ENCODE results near the gene CPAMD8. TPM values are rescaled to one million over a fixed set of nuclear protein-coding genes. Genes with fewer than 3 reads are reported as not detected.

The CPAMD8 gene
- total and polyA plus RNA-seq, 2 of the 8 experiments (the other 6 are each of a cell fraction or from before 2014, with no cell fraction given) = 6.1 to 9.2 TPM

DNA sequence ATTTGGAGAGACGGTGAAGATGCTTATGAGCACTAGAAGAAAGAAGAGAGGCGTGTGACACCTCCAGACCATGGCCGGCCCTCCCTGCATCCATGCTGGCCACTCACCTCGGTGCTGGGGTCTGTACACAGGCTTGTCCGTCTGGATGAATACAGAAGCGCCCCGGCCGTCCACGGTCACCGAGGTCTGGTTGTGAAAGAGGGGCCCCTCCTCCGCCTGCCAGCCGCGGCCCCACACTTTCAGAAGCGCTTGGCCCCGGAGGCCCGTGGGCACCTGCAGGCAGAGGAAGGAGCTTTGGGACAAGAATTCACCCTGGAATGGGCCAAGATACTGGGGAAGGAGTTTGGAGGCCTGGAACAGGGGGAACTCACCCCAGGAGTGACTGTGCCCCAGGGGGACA, 15.1 kb downstream of the CPAMD8 start:
- no peak overlapping the region for H4K5ac ChIP-seq (ENCODE audit: insufficient read length, low read depth, low read length)
- no peak overlapping the region for H3K14ac ChIP-seq (ENCODE audit: insufficient read length)
- FAIRE-seq = no peak
- H3K79me2 ChIP-seq (ENCODE audit: control insufficient read depth in 1 of 2, insufficient read depth in 2 of 2, low read length in 2 of 2) = no peaks in the 10 kb centered on the region
- DNase-seq (ENCODE audit: low read depth in 1 of 2, low spot score in 2 of 2) = no peak
- no peak overlapping the region for H3K4me2 ChIP-seq (ENCODE audit: insufficient read depth in 1 of 2, low read depth in 2 of 2, low read length in 2 of 2)
- H2BK15ac ChIP-seq (ENCODE audit: low read length) = no peak overlapping the region
- H3K36me3 ChIP-seq (ENCODE audit: control insufficient read depth in 2 of 4, insufficient read depth in 4 of 4, low read length in 3 of 4) = no peaks in the 10 kb centered on the region
- H4K8ac ChIP-seq (ENCODE audit: extremely low read depth, insufficient read depth, low read length) = no peak overlapping the region
- no peak overlapping the region for H3K4ac ChIP-seq (replicated peaks; ENCODE audit: insufficient read length, low read depth, low read length)
- no peak overlapping the region for H3K23ac ChIP-seq (ENCODE audit: insufficient read length)
- no peak overlapping the region for H2BK20ac ChIP-seq (ENCODE audit: low read length)
- H3K27ac ChIP-seq (ENCODE audit: low read depth, low read length) = no peak overlapping the region
- no peak overlapping the region for H4K91ac ChIP-seq (replicated peaks; ENCODE audit: insufficient read length, low read length)
- CTCF ChIA-PET (ENCODE audit: partially characterized antibody) = interaction anchor here (1.7 kb wide), 1 partner anchor 24 kb away, joined by 3 read pairs; no protein-coding TSS in a partner anchor
- no peaks in the 10 kb centered on the region for H3K9me3 ChIP-seq (ENCODE audit: insufficient read depth in 2 of 2, low read depth in 1 of 2, low read length in 1 of 2)
- peaks cover 0 to 3% of the 10 kb centered on the region in 2 experiments for H4K20me1 ChIP-seq (replicated peaks in 1 of 2; ENCODE audit: control insufficient read depth in 1 of 2, insufficient read depth in 2 of 2, low read length in 2 of 2)
- H2BK120ac ChIP-seq (replicated peaks; ENCODE audit: low read depth, low read length) = no peak overlapping the region
- no peak overlapping the region for H3K18ac ChIP-seq (ENCODE audit: extremely low read depth, low read length)
- WGBS, 2 experiments (ENCODE audit: extremely low coverage in 1 of 2, insufficient coverage in 1 of 2, insufficient read length in 1 of 2, insufficient replicate concordance in 2 of 2, low coverage in 1 of 2, low lambda C conversion rate in 2 of 2, missing lambda C conversion rate in 1 of 2) = 98% methylated on average over 8 of the region's 16 CpGs; no CpG with 5 or more reads in 1 of the 2 experiments
- no peak overlapping the region for H2AFZ ChIP-seq (ENCODE audit: low read length)
- H3K23me2 ChIP-seq (ENCODE audit: low read depth, low read length) = no peaks in the 10 kb centered on the region
- no peak overlapping the region for H3K4me3 ChIP-seq (ENCODE audit: extremely low read depth in 1 of 4, insufficient read depth in 2 of 4, low read depth in 3 of 4, low read length in 4 of 4)
- no peak overlapping the region for H3K56ac ChIP-seq (replicated peaks; ENCODE audit: insufficient read length, low read depth, low read length)
- H2BK12ac ChIP-seq (ENCODE audit: low read depth, low read length) = no peak overlapping the region
- no peak for TF ChIP-seq KDM4A (IDR thresholded peaks at IDR 0.05; ENCODE audit: low read depth, low read length, severe bottlenecking)
- H3K27me3 ChIP-seq (replicated peaks in 1 of 4; ENCODE audit: control insufficient read depth in 3 of 4, extremely low read depth in 1 of 4, insufficient read depth in 3 of 4, low read length in 3 of 4) = no peaks in the 10 kb centered on the region
- POLR2A ChIA-PET (ENCODE audit: partially characterized antibody) = interaction anchor here (0.6 kb wide), 1 partner anchor 147 kb away, joined by 4 read pairs; no protein-coding TSS in a partner anchor
- no peaks in the 10 kb centered on the region for H3K79me1 ChIP-seq (ENCODE audit: low read depth, low read length)
- H2BK5ac ChIP-seq (ENCODE audit: low read depth, low read length) = no peak overlapping the region
- H3K9ac ChIP-seq (replicated peaks in 1 of 4; ENCODE audit: extremely low read depth in 1 of 4, low read depth in 3 of 4, low read length in 3 of 4) = no peak overlapping the region
- H2AK5ac ChIP-seq (ENCODE audit: low read depth, low read length) = no peak overlapping the region
- H3K4me1 ChIP-seq (replicated peaks in 1 of 4; ENCODE audit: control insufficient read depth in 3 of 4, insufficient read depth in 4 of 4, low read length in 3 of 4) = no peaks in the 10 kb centered on the region

All from H1 (cell line).